HG02610 (cell line): Measurements from ENCODE around the gene CFL1.
"Not testable (repeated sequence)": the region's sequence is repeated elsewhere in the genome, so short reads cannot be mapped to it uniquely, and the experiment has no call there.

ENCODE experiments used
- ATAC-seq: cut with Tn5 transposase; IDR thresholded peaks from one replicate; pipeline ENCODE4 v1.9.1; 2021; ENCODE audit warnings: mild to moderate bottlenecking, moderate library complexity; ENCODE audit not compliant: unreplicated experiment

Gene CFL1

GRCh38 chr11:65844231-65844872 lies 13.6 kb downstream of the CFL1 start:
- no peak for ATAC-seq

- no peak for ATAC-seq
Observed at GRCh38 chr11:65843811-65844210, 14.2 kb downstream of the CFL1 start.

- ATAC-seq: no peak
Observed at GRCh38 chr11:65842144-65842543, 15.8 kb downstream of the CFL1 start.

GRCh38 chr11:65834202-65834601 lies 23.8 kb downstream of the CFL1 start:
- no peak for ATAC-seq

GRCh38 chr11:65833297-65834030 lies 24.5 kb downstream of the CFL1 start, which contains the start of gene SNX32:
SNX32 (plus strand) TSS chr11:65833963; CDS start chr11:65834066, 103 bp downstream.
- peak; percentile 93 for ATAC-seq

- not testable (repeated sequence) for ATAC-seq
Observed at GRCh38 chr11:65832231-65832630, 25.7 kb downstream of the CFL1 start.

- no peak for ATAC-seq
Observed at GRCh38 chr11:65829459-65829858, 28.5 kb downstream of the CFL1 start.

GRCh38 chr11:65826984-65827735 lies 30.8 kb downstream of the CFL1 start:
- no peak for ATAC-seq

- ATAC-seq: no peak
Observed at GRCh38 chr11:65822776-65823528, 35.0 kb downstream of the CFL1 start.

- ATAC-seq: no peak
Observed at GRCh38 chr11:65821107-65821506, 36.9 kb downstream of the CFL1 start.

- ATAC-seq: peak; percentile 69
Observed at GRCh38 chr11:65817835-65818680, 39.9 kb downstream of the CFL1 start.

GRCh38 chr11:65817312-65817834 lies 40.6 kb downstream of the CFL1 start:
- ATAC-seq: no peak

- no peak for ATAC-seq
Observed at GRCh38 chr11:65816696-65817095, 41.3 kb downstream of the CFL1 start.

- ATAC-seq: no peak
Observed at GRCh38 chr11:65814986-65815565, 42.9 kb downstream of the CFL1 start.

- no peak for ATAC-seq
Observed at GRCh38 chr11:65814131-65814985, 43.6 kb downstream of the CFL1 start.

GRCh38 chr11:65811764-65812475 lies 46.1 kb downstream of the CFL1 start:
- ATAC-seq: no peak

- ATAC-seq: no peak
Observed at GRCh38 chr11:65810046-65810868, 47.7 kb downstream of the CFL1 start.
